GM21737 (cell line): ENCODE measurements around the gene JSRP1.

Experiments used
- ATAC-seq: cut with Tn5 transposase; IDR thresholded peaks from one replicate; pipeline ENCODE4 v1.9.1; 2021; ENCODE audit warnings: mild to moderate bottlenecking, moderate library complexity; ENCODE audit not compliant: unreplicated experiment

The JSRP1 gene

DNA sequence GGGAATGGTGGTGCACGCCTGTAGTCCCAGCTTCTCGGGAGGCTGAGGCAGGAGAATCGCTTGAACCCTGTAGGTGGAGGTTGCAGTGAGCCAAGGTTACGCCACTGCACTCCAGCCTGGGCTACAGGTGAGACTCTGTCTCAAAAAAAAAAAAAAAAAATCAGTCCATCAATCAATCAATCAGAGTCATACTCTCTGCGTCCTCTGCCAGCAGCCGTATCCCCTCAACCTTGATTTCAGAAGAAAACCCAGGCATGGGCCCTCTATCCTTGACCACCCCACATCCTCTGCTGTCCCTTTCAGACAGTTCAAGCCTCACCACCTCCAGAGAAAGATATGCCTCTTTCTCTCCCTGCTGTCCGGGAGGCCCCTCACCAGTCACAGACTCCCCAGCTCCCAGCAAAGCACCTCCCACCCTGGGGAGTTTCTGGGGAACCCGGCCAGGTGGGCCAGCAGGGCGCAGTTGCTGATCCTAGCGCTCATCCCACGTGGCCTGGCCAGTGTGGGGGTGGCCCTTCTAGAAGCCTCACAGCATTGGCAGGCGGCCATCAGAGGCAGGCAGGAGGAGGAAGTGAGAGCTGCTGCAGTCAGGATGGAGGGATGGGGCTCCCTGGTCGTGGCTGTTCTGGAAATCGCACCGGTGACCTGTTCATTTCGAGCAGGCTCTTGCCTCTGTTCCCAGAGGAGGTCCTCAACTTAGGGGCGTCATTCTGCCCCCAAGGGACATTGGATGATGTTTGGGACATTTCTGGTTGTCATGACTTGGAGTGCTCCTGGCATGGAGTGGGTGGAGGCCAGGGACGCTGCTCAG is 10.2 kb upstream of the JSRP1 start:
- ATAC-seq = no peak

DNA sequence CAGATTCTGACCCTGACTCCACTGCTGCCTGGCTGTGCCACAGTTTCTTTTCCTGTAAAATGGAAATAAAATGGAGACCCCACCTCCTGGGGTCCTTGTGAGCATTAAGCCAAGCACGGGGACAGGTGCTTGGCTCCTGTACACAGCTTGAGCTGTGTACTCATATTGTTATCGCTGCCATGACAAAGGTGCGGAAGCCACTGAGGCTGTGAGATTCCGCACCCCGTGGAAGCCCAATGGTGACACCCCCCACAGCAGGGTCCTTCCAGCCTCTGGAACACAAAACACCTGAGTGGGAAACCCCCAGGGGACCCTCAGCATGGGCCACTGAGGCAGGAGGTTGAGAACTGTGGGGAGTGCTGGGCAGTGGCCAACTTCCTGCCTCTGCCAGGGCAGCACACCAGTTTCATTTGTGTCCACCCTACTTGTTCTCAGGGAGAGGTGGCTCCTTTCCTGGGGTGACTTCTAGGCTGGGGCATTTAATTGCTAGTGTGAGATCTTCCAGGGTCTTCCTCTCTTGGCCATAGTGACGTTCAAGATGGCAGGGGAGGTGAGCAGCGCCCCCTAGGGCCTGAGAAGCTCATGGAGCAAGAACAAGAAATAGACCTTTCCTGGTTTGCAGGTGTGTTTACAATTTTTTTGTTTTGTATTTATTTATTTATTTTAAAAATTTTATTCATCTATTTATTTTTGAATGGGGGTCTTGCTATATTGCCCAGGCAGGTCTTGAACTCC is 5.4 kb upstream of the JSRP1 start:
- no peak for ATAC-seq

GRCh38 chr19:2260341-2260805 is 4.2 kb upstream of the JSRP1 start:
- no peak for ATAC-seq

DNA sequence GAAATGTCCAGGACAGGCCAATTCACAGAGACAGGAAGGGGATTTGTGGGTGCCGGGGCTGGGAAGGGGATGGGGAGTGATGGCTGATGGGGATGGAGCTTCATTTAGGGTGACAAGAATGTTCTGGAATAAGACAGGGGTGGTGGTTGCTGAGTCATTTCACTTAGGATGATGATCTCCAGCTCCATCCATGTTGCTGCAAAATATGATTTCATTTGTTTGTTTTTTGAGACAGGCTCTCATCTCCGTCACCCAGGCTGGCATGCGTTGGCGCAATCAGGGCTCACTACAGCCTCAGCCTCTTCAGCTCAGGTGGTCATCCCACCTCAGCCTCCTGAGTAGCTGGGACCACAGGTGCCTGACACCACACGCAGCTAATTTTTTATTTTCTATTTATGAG is 3.1 kb upstream of the JSRP1 start:
- no peak for ATAC-seq

DNA sequence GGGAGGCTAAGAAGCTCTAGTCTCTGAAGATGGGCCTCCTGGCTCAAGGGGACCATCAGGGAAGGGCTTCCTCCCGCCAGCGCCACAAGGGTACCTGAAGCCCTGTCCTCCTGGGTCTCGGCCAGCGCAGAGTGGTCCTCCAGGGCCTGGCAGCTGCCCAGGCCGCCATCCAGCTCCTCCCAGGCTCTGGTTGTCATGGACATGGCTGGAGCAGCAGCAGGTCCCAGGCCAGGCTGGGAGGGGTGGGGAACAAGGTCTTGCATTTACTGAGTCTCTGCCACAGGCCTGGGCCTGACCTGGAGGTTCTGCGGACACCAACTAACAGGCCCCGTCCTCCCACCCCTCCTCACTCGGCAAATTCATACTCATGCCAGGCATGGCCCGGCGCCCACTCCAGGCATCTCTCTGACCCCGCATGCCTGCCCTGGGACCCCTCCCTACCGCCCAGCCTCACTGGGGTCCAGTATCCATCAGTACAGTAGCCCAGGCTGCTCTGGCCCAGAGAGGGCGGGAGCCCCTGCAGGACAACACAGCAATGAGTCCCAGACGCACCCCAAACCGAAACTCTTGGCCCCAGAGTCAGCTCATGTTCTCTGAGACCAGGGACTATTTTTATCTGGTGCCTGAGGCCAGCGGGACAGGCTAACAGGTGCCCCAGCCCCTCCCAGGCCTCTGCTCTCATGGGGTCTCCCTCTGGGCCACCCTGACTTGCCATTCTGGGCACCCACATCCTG is 938 bp downstream of the JSRP1 start:
- no peak for ATAC-seq

- ATAC-seq = no peak
Measured at GRCh38 chr19:2254064-2254872, 1.9 kb downstream of the JSRP1 start.

DNA sequence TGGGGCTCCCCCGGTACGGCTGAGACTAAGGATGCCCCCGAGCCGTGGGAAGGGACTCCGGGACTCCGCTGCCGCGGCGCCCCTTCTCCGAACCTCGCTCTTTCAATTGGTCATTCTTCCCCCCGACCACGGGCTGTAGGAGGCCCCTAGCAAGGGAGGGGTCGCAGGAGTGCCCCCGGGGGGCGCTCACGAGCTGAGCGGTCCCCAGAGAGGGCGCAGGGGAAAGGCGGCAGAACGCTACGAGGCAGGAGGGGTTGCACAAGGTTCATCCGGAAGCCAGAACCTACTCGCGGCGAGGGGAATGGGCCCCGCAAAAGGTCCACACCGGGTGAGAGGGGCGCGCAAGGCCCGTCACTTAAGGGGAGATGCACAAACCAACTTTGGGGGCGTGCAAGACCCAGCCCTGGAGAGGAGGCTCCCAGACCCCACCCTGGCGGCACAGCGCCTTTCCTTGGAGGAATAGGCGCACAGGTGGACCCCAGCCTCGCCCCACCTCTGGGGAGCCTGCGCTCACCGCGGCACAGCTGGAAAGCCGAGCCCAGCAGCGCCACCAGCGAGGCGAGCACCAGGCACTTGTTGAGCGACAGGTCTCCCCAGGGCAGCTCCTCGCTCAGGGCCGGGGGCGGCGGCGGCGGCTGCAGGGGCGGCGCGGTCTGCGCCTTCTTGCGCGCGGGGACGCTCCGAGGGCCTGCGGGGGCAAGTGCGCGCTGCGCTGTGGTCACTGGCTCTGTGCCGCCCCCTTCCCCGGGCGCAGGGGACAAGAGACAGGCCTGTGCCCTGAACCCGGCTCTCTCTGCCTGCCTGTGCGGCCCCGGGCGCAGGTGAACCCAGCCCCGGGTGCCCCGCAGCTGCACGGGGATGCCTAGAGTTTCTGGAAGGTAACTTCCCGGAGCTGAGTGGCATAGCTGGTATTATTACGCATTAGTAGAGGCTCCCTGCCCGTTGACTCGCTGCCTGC is 2.8 kb downstream of the JSRP1 start:
- no peak for ATAC-seq

GRCh38 chr19:2252797-2253105 is 3.5 kb downstream of the JSRP1 start:
- no peak for ATAC-seq

DNA sequence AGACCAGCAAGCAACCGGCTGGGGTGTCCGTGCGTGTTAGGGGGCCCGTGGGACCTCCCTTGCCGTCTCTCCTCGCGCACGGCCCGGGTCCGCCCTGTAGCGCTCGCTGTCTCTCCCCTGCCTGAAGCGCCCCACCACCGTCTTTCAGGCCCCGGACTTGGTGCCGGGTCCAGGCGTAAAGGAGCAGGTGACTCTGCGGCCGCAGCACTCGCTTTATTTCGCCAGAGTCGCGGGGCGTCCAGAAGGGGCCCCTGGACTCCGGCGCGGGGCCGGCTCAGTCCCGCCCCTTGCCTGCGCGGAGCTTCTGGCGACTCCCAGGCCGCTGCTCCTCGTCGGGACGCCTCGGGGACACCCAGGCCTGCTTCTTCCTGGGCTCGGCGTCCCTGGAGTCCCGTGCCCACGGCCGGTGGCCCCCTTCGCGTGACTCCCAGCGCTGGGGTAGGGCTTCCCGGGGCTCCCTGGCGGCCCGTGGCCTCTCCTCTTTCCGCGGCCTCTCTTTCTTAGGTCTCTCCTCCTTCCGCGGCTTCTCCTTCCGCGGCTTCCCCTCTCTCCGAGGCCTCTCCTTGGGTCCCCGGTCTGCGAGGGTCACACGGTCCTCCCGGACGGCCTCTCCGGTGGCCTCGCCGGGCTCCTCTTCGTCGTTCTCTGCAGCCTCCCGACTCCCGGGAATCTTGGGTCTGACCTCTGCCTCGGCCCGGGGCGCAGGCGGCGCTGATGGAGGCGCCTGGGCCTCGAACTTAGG is 4.0 kb downstream of the JSRP1 start:
- no peak for ATAC-seq

DNA sequence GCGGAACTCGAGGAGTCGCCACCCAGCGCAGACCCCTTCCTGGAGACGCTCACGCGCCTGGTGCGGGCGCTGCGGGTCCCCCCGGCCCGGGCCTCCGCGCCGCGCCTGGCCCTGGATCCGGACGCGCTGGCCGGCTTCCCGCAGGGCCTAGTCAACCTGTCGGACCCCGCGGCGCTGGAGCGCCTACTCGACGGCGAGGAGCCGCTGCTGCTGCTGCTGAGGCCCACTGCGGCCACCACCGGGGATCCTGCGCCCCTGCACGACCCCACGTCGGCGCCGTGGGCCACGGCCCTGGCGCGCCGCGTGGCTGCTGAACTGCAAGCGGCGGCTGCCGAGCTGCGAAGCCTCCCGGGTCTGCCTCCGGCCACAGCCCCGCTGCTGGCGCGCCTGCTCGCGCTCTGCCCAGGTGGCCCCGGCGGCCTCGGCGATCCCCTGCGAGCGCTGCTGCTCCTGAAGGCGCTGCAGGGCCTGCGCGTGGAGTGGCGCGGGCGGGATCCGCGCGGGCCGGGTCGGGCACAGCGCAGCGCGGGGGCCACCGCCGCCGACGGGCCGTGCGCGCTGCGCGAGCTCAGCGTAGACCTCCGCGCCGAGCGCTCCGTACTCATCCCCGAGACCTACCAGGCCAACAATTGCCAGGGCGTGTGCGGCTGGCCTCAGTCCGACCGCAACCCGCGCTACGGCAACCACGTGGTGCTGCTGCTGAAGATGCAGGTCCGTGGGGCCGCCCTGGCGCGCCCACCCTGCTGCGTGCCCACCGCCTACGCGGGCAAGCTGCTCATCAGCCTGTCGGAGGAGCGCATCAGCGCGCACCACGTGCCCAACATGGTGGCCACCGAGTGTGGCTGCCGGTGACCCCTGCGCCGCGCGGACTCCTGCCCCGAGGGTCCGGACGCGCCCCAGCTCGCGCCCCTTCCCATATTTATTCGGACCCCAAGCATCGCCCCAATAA is 4.8 kb downstream of the JSRP1 start:
- no peak for ATAC-seq

DNA sequence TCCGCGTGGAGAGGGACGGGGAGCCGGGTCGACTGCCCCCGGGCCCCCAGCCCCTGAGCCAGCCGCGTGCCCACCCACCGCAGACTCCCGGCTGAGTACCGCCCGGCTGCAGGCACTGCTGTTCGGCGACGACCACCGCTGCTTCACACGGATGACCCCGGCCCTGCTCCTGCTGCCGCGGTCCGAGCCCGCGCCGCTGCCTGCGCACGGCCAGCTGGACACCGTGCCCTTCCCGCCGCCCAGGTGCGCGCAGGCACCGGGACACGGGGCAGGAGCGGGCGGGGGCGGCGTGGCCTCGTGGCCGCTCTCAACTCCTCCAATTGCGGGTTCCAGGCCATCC is 5.5 kb downstream of the JSRP1 start:
- ATAC-seq = no peak

- no peak for ATAC-seq
Measured at GRCh38 chr19:2249880-2250765, 6.1 kb downstream of the JSRP1 start.

DNA sequence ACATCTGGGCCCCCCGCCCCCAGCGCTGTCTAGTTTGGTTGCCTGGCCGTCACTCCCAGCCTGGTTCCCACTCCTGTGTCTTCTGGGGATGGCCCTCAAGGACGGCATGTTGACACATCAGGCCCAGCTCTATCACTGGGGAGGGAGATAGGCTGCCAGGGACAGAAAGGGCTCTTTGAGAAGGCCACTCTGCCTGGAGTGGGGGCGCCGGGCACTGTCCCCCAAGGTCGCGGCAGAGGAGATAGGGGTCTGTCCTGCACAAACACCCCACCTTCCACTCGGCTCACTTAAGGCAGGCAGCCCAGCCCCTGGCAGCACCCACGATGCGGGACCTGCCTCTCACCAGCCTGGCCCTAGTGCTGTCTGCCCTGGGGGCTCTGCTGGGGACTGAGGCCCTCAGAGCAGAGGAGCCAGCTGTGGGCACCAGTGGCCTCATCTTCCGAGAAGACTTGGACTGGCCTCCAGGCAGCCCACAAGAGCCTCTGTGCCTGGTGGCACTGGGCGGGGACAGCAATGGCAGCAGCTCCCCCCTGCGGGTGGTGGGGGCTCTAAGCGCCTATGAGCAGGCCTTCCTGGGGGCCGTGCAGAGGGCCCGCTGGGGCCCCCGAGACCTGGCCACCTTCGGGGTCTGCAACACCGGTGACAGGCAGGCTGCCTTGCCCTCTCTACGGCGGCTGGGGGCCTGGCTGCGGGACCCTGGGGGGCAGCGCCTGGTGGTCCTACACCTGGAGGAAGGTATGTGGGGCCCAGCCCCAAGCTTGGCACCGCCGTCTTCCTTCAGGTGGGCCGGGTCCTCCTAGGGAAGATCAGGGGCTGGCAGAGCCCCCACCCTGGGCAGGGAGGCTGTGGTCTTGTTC is 7.0 kb downstream of the JSRP1 start, which contains the start of gene AMH:
Gene AMH (plus strand): TSS at position 314 of the 857 bp plus-strand sequence. CDS start 10 bp downstream, at position 324.
- no peak for ATAC-seq

DNA sequence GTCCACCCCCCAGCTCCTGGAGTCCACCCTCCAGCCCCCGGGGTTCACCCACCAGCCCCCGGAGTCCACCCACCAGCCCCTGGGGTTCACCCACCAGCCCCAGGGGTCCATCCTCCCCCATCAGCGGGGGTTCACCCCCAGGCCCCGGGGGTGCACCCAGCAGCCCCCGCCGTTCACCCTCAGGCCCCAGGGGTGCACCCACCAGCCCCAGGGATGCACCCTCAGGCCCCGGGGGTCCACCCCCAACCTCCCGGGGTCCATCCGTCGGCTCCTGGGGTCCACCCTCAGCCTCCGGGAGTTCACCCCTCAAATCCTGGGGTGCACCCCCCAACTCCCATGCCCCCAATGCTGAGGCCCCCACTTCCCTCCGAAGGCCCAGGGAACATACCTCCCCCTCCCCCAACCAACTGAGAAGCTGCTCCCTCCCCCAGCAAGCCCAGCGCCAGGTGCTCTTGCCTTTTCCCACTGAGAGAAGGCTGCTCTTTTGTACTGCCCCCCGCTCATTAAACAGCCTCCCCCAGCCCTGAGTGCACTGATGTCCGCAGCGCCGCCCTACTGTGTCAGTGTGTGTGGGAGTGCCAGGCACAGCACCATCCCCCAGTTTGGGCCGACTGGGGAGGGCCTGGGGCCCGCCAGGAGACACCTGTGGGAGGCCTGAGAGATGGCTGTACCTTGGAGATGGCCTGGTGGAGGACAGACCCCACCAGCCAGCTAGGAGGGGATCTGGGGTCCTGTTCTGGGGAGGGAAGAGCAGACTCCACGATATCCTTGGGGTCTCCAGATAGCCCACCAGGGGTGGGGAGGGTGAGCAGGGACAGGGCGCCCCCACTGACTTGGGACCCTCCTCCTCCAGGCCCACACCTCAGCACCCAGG is 7.8 kb downstream of the JSRP1 start:
- ATAC-seq = no peak

DNA sequence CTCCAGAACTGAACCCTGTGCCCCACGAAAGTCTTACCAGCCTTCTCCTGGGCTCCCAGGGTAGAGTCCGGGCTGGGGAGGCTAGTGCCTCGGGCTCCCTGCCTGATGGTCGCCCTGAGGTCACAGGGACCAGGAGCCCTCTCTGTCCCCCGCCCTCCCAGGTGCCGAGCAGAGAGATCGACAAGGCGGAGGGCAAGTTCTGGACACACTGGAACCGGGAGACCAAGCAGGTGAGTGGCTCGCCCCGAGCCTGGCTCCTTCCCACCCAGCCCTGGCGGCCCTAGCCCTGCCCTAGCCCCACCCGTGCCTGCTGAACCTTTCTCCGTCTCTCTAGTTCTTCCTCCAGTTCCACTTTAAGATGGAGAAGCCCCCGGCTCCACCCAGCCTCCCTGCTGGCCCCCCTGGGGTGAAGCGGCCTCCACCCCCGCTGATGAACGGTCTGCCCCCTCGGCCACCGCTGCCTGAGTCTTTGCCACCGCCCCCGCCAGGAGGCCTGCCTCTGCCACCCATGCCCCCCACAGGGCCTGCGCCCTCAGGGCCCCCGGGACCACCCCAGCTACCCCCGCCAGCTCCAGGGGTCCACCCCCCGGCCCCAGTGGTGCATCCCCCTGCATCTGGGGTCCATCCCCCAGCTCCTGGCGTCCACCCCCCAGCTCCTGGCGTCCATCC is 8.7 kb downstream of the JSRP1 start:
- no peak for ATAC-seq
